GM19438 (cell line): ENCODE measurements around the gene EVA1C.
"Not testable (repeated sequence)": the region's sequence is repeated elsewhere in the genome, so short reads cannot be mapped to it uniquely, and the experiment has no call there.

Experiments
- ATAC-seq: cut with Tn5 transposase; IDR thresholded peaks from one replicate; pipeline ENCODE4 v1.9.1; 2021; ENCODE audit warnings: low read depth; ENCODE audit not compliant: unreplicated experiment

Gene EVA1C

GRCh38 chr21:32484706-32485380 lies 72.3 kb downstream of the EVA1C start:
- no peak for ATAC-seq

- ATAC-seq: no peak
Measured at GRCh38 chr21:32492376-32492775, 79.9 kb downstream of the EVA1C start.

- ATAC-seq: no peak
Measured at GRCh38 chr21:32494934-32495709, 82.6 kb downstream of the EVA1C start.

GRCh38 chr21:32496568-32496967 lies 84.1 kb downstream of the EVA1C start:
- no peak for ATAC-seq

GRCh38 chr21:32499249-32500055 lies 86.9 kb downstream of the EVA1C start:
- no peak for ATAC-seq

GRCh38 chr21:32503641-32504040 lies 91.1 kb downstream of the EVA1C start:
- not testable (repeated sequence) for ATAC-seq

- not testable (repeated sequence) for ATAC-seq
Measured at GRCh38 chr21:32505767-32506166, 93.3 kb downstream of the EVA1C start.

GRCh38 chr21:32506411-32506965 lies 94.0 kb downstream of the EVA1C start:
- ATAC-seq: not testable (repeated sequence)

GRCh38 chr21:32507342-32507919 lies 94.9 kb downstream of the EVA1C start:
- ATAC-seq: no peak

GRCh38 chr21:32508036-32508435 lies 95.5 kb downstream of the EVA1C start:
- ATAC-seq: not testable (repeated sequence)

GRCh38 chr21:32508558-32508957 lies 96.1 kb downstream of the EVA1C start:
- ATAC-seq: no peak

GRCh38 chr21:32508975-32509374 lies 96.5 kb downstream of the EVA1C start:
- not testable (repeated sequence) for ATAC-seq

- ATAC-seq: no peak
Measured at GRCh38 chr21:32514275-32515055, 102.0 kb downstream of the EVA1C start.

- no peak for ATAC-seq
Measured at GRCh38 chr21:32515874-32516273, 103.4 kb downstream of the EVA1C start.

GRCh38 chr21:32516756-32517649 lies 104.5 kb downstream of the EVA1C start:
- ATAC-seq: no peak

GRCh38 chr21:32519945-32520874 lies 107.7 kb downstream of the EVA1C start:
- no peak for ATAC-seq

- ATAC-seq: no peak
Measured at GRCh38 chr21:32520875-32521735, 108.6 kb downstream of the EVA1C start.
